ENCODE data around the gene S100A1.

GRCh38 chr1:153597206-153597605, 31.0 kb upstream of the S100A1 start:
- TF ChIP-seq EZH2 (IDR thresholded peaks at IDR 0.05; ENCODE audit: borderline replicate concordance, low read depth, low read length, poor library complexity, severe bottlenecking) (no peak), CTCF (conservative IDR thresholded peaks at IDR 0.05; ENCODE audit: low read depth, low read length) (no peak)

Data from A673 (cell line).